ENCODE measurements around the gene EXOC2.

The EXOC2 gene

GRCh38 chr6:604579-604978 is 88.4 kb downstream of the EXOC2 start:
- no peak for TF ChIP-seq CTCF (conservative IDR thresholded peaks at IDR 0.05; ENCODE audit: low read length)

GRCh38 chr6:603265-603664 is 89.7 kb downstream of the EXOC2 start:
- TF ChIP-seq CTCF (conservative IDR thresholded peaks at IDR 0.05; ENCODE audit: low read length) = no peak
- no peak for DNase-seq (ENCODE audit: low read depth)
- H3K4me3 ChIP-seq (ENCODE audit: low read length) = no peak overlapping the region

More at GRCh38 chr6:604579-604978, 88.4 kb downstream of the EXOC2 start:
- DNase-seq (ENCODE audit: low read depth) = no peak
- H3K4me3 ChIP-seq (ENCODE audit: low read length) = no peak overlapping the region

- TF ChIP-seq CTCF (conservative IDR thresholded peaks at IDR 0.05; ENCODE audit: low read length) = no peak
- no peak for DNase-seq (ENCODE audit: low read depth)
- no peak overlapping the region for H3K4me3 ChIP-seq (ENCODE audit: low read length)
Measured at GRCh38 chr6:599576-600448, 93.1 kb downstream of the EXOC2 start.

GRCh38 chr6:593907-594212 is 99.1 kb downstream of the EXOC2 start:
- no peak for TF ChIP-seq CTCF (conservative IDR thresholded peaks at IDR 0.05; ENCODE audit: low read length)
- no peak overlapping the region for H3K4me3 ChIP-seq (ENCODE audit: low read length)
- no peak for DNase-seq (ENCODE audit: low read depth)

- DNase-seq (ENCODE audit: low read depth) = peak; percentile 59
- H3K4me3 ChIP-seq (ENCODE audit: low read length) = no peak overlapping the region
- peak; percentile 71 for TF ChIP-seq CTCF (conservative IDR thresholded peaks at IDR 0.05; ENCODE audit: low read length)
Measured at GRCh38 chr6:593139-593906, 99.6 kb downstream of the EXOC2 start.

- DNase-seq (ENCODE audit: low read depth) = no peak
- no peak overlapping the region for H3K4me3 ChIP-seq (ENCODE audit: low read length)
- no peak for TF ChIP-seq CTCF (conservative IDR thresholded peaks at IDR 0.05; ENCODE audit: low read length)
Measured at GRCh38 chr6:589090-589489, 103.8 kb downstream of the EXOC2 start.

- H3K4me3 ChIP-seq (ENCODE audit: low read length) = no peak overlapping the region
- DNase-seq (ENCODE audit: low read depth) = no peak
- no peak for TF ChIP-seq CTCF (conservative IDR thresholded peaks at IDR 0.05; ENCODE audit: low read length)
Measured at GRCh38 chr6:586553-586952, 106.4 kb downstream of the EXOC2 start.

Measured in AG10803 (cell line).